NCI-H2081 (cell line): ENCODE measurements around the gene SUB1.

Experiments used
- DNase-seq, 2 experiments: peaks; one replicate each; lab custom pipeline; 2025; lab: John Stamatoyannopoulos, UW

SUB1 gene

DNA sequence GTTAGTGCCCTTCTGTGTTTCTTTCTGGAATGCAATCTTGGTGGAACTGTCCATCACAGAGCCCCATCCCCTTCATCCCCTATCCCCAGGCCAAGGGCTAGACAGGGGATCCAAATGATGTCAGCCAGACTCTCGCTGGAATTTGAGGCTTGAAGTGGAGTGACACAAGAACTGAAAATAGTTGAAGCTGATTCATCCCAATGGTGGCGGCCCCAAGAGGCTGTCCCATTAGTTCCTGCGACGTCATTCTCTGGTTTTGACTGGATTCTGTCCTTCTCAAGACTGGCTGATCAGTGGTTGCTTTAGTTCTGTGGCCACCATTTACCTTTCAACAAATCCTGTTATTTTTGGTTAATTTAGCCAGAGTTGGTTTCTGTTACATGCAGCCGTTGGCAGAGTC is 59.9 kb downstream of the SUB1 start:
- no peak for DNase-seq

DNA sequence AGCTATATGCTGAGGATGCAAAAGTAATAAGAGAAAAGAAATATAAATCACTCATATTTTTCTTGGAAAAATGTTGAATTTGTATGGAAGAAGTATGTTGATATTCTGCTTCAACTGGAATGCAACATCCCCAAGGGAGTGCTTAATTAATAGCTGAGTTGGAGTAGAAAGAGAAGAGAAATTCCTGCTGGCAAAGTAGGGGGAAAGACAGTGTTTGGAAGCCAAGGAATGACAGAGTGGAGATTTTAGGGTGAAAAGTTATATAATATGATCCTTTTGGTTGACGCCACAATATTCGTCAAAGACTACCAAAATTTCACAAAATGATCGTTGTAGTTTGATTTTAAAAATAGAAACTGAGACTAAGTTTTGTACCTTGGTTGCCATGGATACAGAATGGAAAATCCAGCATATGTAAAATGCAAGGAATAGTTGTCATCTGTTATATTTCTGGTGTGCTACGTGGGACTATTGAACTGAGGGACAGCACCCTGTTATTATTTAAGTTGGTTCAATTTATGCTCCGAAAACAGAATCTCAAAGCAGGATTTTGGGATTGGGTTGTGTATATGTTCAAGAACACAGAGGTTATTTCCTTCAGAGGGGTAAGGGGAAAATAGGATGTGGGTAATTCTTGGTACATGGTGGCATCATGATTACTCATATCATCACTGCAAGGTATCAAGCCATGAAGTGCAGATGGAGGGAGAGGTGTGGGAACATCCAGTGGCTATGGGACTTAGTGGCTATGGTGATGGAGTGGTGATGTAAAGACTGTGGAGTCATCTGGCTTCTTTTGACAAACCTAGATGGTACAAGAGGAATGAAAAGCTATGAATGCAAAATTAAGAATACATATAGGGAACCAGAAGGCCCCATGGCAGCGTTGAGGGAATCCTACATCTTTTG is 61.0 kb downstream of the SUB1 start:
- DNase-seq = no peak

DNA sequence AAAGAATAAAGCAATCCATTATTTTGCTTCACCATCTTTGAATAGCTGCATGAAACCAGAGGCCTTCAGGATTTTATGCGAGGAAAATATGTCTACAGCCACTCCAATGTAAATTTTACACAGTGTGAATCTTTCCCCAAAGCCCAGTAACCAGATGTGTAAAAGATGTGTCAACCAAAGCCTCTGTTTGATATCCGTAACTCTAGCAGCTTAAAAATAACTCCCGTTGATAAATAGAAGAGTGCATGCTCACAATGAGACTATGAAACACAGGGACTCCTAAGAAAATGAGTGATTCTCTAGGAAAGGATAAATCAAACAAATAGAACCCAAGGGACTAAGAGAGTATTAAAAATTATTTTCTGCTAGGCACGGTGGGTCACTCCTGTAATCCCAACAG is 65.7 kb downstream of the SUB1 start:
- DNase-seq = no peak

DNA sequence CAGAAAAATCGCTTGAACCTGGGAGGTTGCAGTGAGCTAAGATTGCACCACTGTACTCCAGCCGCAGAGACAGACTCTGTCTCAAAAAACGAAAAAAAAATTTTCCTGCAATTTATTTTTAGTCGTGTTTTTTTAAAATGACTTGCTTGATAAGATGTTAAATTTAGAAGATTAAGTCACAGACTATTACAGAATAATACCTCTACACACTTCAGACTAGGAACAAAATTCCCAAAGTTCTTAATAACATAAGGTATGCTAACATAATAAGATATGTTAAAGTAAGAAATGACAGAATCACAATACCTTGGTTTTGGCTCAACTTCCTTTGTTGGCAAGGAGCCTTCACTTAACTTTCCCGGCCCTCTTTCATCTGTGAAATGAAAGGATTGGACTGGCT is 66.3 kb downstream of the SUB1 start:
- DNase-seq = no peak
